Ascending aorta (tissue), 2 donors: ENCODE data around the gene C1orf159. TPM values are rescaled to one million over a fixed set of nuclear protein-coding genes. Genes with fewer than 3 reads are reported as not detected.

Source experiments
- DNase-seq, 2 donors: peaks; one replicate each; pipeline ENCODE4 v3.0.0-alpha.2; 2019; ENCODE audit warnings: low spot score in 2 of 2
- H3K27ac ChIP-seq, 2 donors: fragments of 200-600 bp; sonication (generic); one replicate each; pipeline ENCODE4 v1.5.1; 2016 to 2017; ENCODE audit warnings: mild to moderate bottlenecking in 1 of 2
- H3K27me3 ChIP-seq: fragments of 200-600 bp; sonication (generic); one replicate; pipeline ENCODE4 v1.5.1; 2017
- H3K36me3 ChIP-seq, 2 donors: fragments of 200-600 bp; sonication (generic); one replicate each; pipeline ENCODE4 v1.5.1; 2016
- H3K4me1 ChIP-seq, 2 donors: fragments of 200-600 bp; sonication (generic); one replicate each; pipeline ENCODE4 v1.5.1; 2016 to 2017; ENCODE audit warnings: mild to moderate bottlenecking in 1 of 2
- H3K4me3 ChIP-seq, 2 donors: fragments of 200-600 bp; sonication (generic); one replicate each; pipeline ENCODE4 v1.5.1; 2016 to 2017; ENCODE audit warnings: mild to moderate bottlenecking in 1 of 2
- H3K9me3 ChIP-seq, 2 donors: fragments of 200-600 bp; sonication (generic); one replicate each; pipeline ENCODE4 v1.5.1; 2016
- intact Hi-C: fragments of 100-400 bp; cut with DNase I; formaldehyde crosslinking; loops from one replicate; pipeline ENCODE4 v1.15.1; 2023
- total RNA-seq: library from RNA; depleted of rRNA; stranded (reverse); fragments of >200 nt; gene quantifications from one replicate; pipeline ENCODE4 v1.1.0, GENCODE V29; 2016
- TF ChIP-seq, protein P1 (sequence below), 3 experiments: fragments of 200-600 bp in 2 of 3; fragments of 450-650 bp in 1 of 3; sonication (generic) in 2 of 3; IDR thresholded peaks; one replicate each; pipeline ENCODE4 v1.5.1; 2016 to 2019; ENCODE audit warnings: antibody characterized with exemption in 3 of 3, mild to moderate bottlenecking in 1 of 3, moderate library complexity in 1 of 3

Gene C1orf159
- total RNA-seq, 1 donor from 2014 or later = 23.7 TPM

- peaks cover 8 to 10% of the 10 kb centered on the region in 2 donors for H3K4me1 ChIP-seq
- no peak for DNase-seq
- intact Hi-C loops = no loop called here
- H3K9me3 ChIP-seq = no peaks in the 10 kb centered on the region
- TF ChIP-seq, protein P1, sequence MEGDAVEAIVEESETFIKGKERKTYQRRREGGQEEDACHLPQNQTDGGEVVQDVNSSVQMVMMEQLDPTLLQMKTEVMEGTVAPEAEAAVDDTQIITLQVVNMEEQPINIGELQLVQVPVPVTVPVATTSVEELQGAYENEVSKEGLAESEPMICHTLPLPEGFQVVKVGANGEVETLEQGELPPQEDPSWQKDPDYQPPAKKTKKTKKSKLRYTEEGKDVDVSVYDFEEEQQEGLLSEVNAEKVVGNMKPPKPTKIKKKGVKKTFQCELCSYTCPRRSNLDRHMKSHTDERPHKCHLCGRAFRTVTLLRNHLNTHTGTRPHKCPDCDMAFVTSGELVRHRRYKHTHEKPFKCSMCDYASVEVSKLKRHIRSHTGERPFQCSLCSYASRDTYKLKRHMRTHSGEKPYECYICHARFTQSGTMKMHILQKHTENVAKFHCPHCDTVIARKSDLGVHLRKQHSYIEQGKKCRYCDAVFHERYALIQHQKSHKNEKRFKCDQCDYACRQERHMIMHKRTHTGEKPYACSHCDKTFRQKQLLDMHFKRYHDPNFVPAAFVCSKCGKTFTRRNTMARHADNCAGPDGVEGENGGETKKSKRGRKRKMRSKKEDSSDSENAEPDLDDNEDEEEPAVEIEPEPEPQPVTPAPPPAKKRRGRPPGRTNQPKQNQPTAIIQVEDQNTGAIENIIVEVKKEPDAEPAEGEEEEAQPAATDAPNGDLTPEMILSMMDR (IDR thresholded peaks at IDR 0.05) = no peak
- no peaks in the 10 kb centered on the region for H3K27me3 ChIP-seq
- H3K27ac ChIP-seq = no peak overlapping the region
- H3K4me3 ChIP-seq = no peak overlapping the region
- H3K36me3 ChIP-seq = peaks cover 15 to 18% of the 10 kb centered on the region in 2 donors
Measured at GRCh38 chr1:1044455-1045078, 71.3 kb downstream of the C1orf159 start.

- Histone ChIP-seq H3K4me1 (peaks cover 8 to 10% of the 10 kb centered on the region in 2 donors), H3K36me3 (peaks cover 15 to 18% of the 10 kb centered on the region in 2 donors), H3K9me3 (no peaks in the 10 kb centered on the region), H3K27ac (no peak overlapping the region), H3K27me3 (no peaks in the 10 kb centered on the region), H3K4me3 (no peak overlapping the region)
- DNase-seq = no peak
- TF ChIP-seq, protein P1 (IDR thresholded peaks at IDR 0.05) = no peak
- intact Hi-C loops = no loop called here
Measured at GRCh38 chr1:1043921-1044320, 72.0 kb downstream of the C1orf159 start.

GRCh38 chr1:1043411-1043810 is 72.5 kb downstream of the C1orf159 start:
- TF ChIP-seq, protein P1 (IDR thresholded peaks at IDR 0.05) = no peak
- Histone ChIP-seq H3K9me3 (no peaks in the 10 kb centered on the region), H3K4me1 (peaks cover 8 to 10% of the 10 kb centered on the region in 2 donors), H3K27me3 (no peaks in the 10 kb centered on the region), H3K27ac (no peak overlapping the region), H3K36me3 (peaks cover 15 to 18% of the 10 kb centered on the region in 2 donors), H3K4me3 (no peak overlapping the region)
- intact Hi-C loops = no loop called here
- no peak for DNase-seq

DNA sequence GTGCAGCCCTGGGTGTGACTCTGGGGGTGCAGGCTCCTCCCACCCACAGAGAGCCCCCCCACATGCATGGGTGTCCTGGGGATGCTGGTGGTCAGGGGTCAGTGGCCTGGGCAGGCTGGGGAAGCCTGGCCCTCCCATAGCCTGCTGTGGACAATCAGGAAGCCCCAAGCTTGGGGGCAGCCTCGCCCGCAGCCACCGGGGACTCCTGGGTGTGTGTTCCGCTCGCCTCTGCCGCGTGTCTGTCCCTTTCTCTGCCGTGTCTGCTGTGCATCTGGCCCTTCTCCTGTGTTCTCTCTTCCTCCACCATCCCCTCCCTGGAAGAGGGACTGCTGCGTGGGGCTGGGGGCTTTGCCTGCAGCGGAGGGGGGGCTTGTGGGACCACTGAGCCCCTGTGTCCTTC is 73.1 kb downstream of the C1orf159 start:
- Histone ChIP-seq H3K27ac (no peak overlapping the region), H3K4me1 (peaks cover 8 to 10% of the 10 kb centered on the region in 2 donors), H3K4me3 (no peak overlapping the region), H3K9me3 (no peaks in the 10 kb centered on the region), H3K27me3 (no peaks in the 10 kb centered on the region), H3K36me3 (peaks cover 15 to 18% of the 10 kb centered on the region in 2 donors)
- TF ChIP-seq, protein P1 (IDR thresholded peaks at IDR 0.05) = no peak
- intact Hi-C loops = no loop called here
- DNase-seq = no peak

DNA sequence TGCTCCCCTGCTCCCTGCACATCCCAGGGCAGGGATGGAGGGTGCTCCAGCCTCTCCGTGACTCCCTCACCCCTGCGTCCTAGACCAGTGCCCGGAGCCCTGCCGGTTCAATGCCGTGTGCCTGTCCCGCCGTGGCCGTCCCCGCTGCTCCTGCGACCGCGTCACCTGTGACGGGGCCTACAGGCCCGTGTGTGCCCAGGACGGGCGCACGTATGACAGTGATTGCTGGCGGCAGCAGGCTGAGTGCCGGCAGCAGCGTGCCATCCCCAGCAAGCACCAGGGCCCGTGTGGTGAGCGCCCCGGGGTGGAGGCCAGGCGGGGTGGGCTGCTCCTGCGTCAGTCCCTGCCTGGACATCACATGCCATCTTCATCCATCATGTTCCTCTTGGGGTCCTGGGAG is 74.0 kb downstream of the C1orf159 start:
- Histone ChIP-seq H3K36me3 (peaks cover 15 to 18% of the 10 kb centered on the region in 2 donors), H3K27me3 (no peaks in the 10 kb centered on the region), H3K4me1 (peaks cover 8 to 10% of the 10 kb centered on the region in 2 donors), H3K9me3 (no peaks in the 10 kb centered on the region), H3K4me3 (no peak overlapping the region), H3K27ac (no peak overlapping the region)
- intact Hi-C loops = no loop called here
- TF ChIP-seq, protein P1 (IDR thresholded peaks at IDR 0.05) = no peak
- no peak for DNase-seq
